ENCODE measurements around the gene KIF23.

- TF ChIP-seq, protein P1, sequence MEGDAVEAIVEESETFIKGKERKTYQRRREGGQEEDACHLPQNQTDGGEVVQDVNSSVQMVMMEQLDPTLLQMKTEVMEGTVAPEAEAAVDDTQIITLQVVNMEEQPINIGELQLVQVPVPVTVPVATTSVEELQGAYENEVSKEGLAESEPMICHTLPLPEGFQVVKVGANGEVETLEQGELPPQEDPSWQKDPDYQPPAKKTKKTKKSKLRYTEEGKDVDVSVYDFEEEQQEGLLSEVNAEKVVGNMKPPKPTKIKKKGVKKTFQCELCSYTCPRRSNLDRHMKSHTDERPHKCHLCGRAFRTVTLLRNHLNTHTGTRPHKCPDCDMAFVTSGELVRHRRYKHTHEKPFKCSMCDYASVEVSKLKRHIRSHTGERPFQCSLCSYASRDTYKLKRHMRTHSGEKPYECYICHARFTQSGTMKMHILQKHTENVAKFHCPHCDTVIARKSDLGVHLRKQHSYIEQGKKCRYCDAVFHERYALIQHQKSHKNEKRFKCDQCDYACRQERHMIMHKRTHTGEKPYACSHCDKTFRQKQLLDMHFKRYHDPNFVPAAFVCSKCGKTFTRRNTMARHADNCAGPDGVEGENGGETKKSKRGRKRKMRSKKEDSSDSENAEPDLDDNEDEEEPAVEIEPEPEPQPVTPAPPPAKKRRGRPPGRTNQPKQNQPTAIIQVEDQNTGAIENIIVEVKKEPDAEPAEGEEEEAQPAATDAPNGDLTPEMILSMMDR (IDR thresholded peaks at IDR 0.05 in 2 of 3, conservative IDR thresholded peaks at IDR 0.05 in 1 of 3; ENCODE audit: borderline replicate concordance in 1 of 3, insufficient read depth in 1 of 3, low read depth in 2 of 3, low read length in 2 of 3) = no peak
- TF ChIP-seq, protein P2, sequence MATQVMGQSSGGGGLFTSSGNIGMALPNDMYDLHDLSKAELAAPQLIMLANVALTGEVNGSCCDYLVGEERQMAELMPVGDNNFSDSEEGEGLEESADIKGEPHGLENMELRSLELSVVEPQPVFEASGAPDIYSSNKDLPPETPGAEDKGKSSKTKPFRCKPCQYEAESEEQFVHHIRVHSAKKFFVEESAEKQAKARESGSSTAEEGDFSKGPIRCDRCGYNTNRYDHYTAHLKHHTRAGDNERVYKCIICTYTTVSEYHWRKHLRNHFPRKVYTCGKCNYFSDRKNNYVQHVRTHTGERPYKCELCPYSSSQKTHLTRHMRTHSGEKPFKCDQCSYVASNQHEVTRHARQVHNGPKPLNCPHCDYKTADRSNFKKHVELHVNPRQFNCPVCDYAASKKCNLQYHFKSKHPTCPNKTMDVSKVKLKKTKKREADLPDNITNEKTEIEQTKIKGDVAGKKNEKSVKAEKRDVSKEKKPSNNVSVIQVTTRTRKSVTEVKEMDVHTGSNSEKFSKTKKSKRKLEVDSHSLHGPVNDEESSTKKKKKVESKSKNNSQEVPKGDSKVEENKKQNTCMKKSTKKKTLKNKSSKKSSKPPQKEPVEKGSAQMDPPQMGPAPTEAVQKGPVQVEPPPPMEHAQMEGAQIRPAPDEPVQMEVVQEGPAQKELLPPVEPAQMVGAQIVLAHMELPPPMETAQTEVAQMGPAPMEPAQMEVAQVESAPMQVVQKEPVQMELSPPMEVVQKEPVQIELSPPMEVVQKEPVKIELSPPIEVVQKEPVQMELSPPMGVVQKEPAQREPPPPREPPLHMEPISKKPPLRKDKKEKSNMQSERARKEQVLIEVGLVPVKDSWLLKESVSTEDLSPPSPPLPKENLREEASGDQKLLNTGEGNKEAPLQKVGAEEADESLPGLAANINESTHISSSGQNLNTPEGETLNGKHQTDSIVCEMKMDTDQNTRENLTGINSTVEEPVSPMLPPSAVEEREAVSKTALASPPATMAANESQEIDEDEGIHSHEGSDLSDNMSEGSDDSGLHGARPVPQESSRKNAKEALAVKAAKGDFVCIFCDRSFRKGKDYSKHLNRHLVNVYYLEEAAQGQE (IDR thresholded peaks at IDR 0.05; ENCODE audit: low read depth) = no peak
- TF ChIP-seq, protein P3, sequence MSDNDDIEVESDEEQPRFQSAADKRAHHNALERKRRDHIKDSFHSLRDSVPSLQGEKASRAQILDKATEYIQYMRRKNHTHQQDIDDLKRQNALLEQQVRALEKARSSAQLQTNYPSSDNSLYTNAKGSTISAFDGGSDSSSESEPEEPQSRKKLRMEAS (IDR thresholded peaks at IDR 0.05) = no peak
- no peak for TF ChIP-seq YY1 (IDR thresholded peaks at IDR 0.05; ENCODE audit: extremely low read depth, insufficient replicate concordance, low read depth, low read length)
These were observed 10.7 kb downstream of the KIF23 start for GRCh38 chr15:69424748-69425413.

Measured in HCT116 (cell line).